ENCODE data around the gene GINS1.
"Not testable (repeated sequence)": the region's sequence is repeated elsewhere in the genome, so short reads cannot be mapped to it uniquely, and the experiment has no call there.

The GINS1 gene

GRCh38 chr20:25457886-25458680 is 50.6 kb downstream of the GINS1 start:
- no peak for DNase-seq

- no peak for DNase-seq
These were observed 51.8 kb downstream of the GINS1 start for GRCh38 chr20:25459111-25459830.

- DNase-seq = no peak
These were observed 52.6 kb downstream of the GINS1 start for GRCh38 chr20:25459916-25460535.

- DNase-seq = no peak
These were observed 53.2 kb downstream of the GINS1 start for GRCh38 chr20:25460566-25461280.

- DNase-seq = no peak
These were observed 53.8 kb downstream of the GINS1 start for GRCh38 chr20:25461281-25461650.

GRCh38 chr20:25461786-25462545 is 54.5 kb downstream of the GINS1 start:
- no peak for DNase-seq

- DNase-seq = no peak
These were observed 57.2 kb downstream of the GINS1 start for GRCh38 chr20:25464501-25465242.

- DNase-seq = no peak
These were observed 58.0 kb downstream of the GINS1 start for GRCh38 chr20:25465243-25466135.

- DNase-seq = no peak
These were observed 59.4 kb downstream of the GINS1 start for GRCh38 chr20:25466846-25467245.

GRCh38 chr20:25467441-25467840 is 60.0 kb downstream of the GINS1 start:
- DNase-seq = no peak

- no peak for DNase-seq
These were observed 60.9 kb downstream of the GINS1 start for GRCh38 chr20:25468126-25469075.

- DNase-seq = no peak
These were observed 62.1 kb downstream of the GINS1 start for GRCh38 chr20:25469558-25469957.

GRCh38 chr20:25470045-25470444 is 62.6 kb downstream of the GINS1 start:
- peak; percentile 62 for DNase-seq

GRCh38 chr20:25471020-25471419 is 63.5 kb downstream of the GINS1 start:
- no peak for DNase-seq

- not testable (repeated sequence) for DNase-seq
These were observed 65.8 kb downstream of the GINS1 start for GRCh38 chr20:25473297-25473696.

GRCh38 chr20:25476106-25477013 is 68.9 kb downstream of the GINS1 start:
- DNase-seq = no peak

- DNase-seq = no peak
These were observed 69.8 kb downstream of the GINS1 start for GRCh38 chr20:25477014-25477882.
